K562 (cell line): ENCODE data around the gene CIAO3. TPM values are rescaled to one million over a fixed set of nuclear protein-coding genes. Genes with fewer than 3 reads are reported as not detected.

ENCODE experiments used
- ARID1B ChIP-seq: fragments of 450-650 bp; IDR thresholded peaks from 2 replicates; pipeline ENCODE4 v1.6.1; 2016; ENCODE audit warnings: antibody characterized with exemption, mild to moderate bottlenecking, inconsistent platforms
- E2F4 ChIP-seq: sonication (generic); formaldehyde crosslinking; IDR thresholded peaks from 2 replicates; pipeline ENCODE4 v1.8.0; 2022; ENCODE audit warnings: mild to moderate bottlenecking, low read depth, missing genetic modification reagents
- FOXA3 ChIP-seq, 2 experiments: fragments of 450-650 bp in 1 of 2; sonication (generic) in 1 of 2; formaldehyde crosslinking; IDR thresholded peaks in 1 of 2; conservative IDR thresholded peaks in 1 of 2; 2 replicates each; pipeline versions ENCODE4 v1.4.0 to v1.8.0; 2020 to 2022; ENCODE audit warnings: mild to moderate bottlenecking in 2 of 2, missing genetic modification reagents in 1 of 2
- FOXK2 ChIP-seq, 2 experiments: fragments of 450-650 bp; IDR thresholded peaks in 1 of 2; conservative IDR thresholded peaks in 1 of 2; 2 replicates each; pipeline ENCODE4 v1.6.1; 2016; ENCODE audit warnings: low read depth in 2 of 2, mild to moderate bottlenecking in 1 of 2
- FOXP1 ChIP-seq: sonication (generic); formaldehyde crosslinking; IDR thresholded peaks from 2 replicates; pipeline ENCODE4 v1.8.0; 2022; ENCODE audit warnings: mild to moderate bottlenecking, missing genetic modification reagents
- GABPA ChIP-seq: fragments of 200-800 bp; sonication (Bioruptor generic); conservative IDR thresholded peaks from 2 replicates; pipeline ENCODE4 v1.6.1; 2016; ENCODE audit warnings: low read depth, missing genetic modification characterization, missing compliant biosample characterization
- JUNB ChIP-seq: fragments of 450-650 bp; formaldehyde crosslinking; conservative IDR thresholded peaks from 2 replicates; pipeline ENCODE4 v1.4.0; 2020; ENCODE audit warnings: mild to moderate bottlenecking
- KDM5B ChIP-seq: fragments of 200-600 bp; sonication (generic); IDR thresholded peaks from 2 replicates; pipeline ENCODE4 v1.6.1; 2012; ENCODE audit warnings: low read depth, mild to moderate bottlenecking, moderate library complexity, low read length, control low read depth, inconsistent platforms; ENCODE audit not compliant: insufficient replicate concordance
- MTA1 ChIP-seq: fragments of 450-650 bp; IDR thresholded peaks from 2 replicates; pipeline ENCODE4 v1.6.1; 2017; ENCODE audit warnings: borderline replicate concordance
- MXD1 ChIP-seq: fragments of 250-450 bp; sonication (Bioruptor Pico); IDR thresholded peaks from 2 replicates; pipeline ENCODE4 v1.8.0; 2021; ENCODE audit warnings: borderline replicate concordance, mild to moderate bottlenecking, moderate library complexity; ENCODE audit not compliant: poor library complexity, severe bottlenecking
- NCOA1 ChIP-seq: fragments of 450-650 bp; IDR thresholded peaks from 2 replicates; pipeline ENCODE4 v1.6.1; 2016; ENCODE audit warnings: low read depth
- NEUROD1 ChIP-seq: fragments of 150-350 bp; IDR thresholded peaks from 2 replicates; pipeline ENCODE4 v1.6.1; 2014; ENCODE audit warnings: borderline replicate concordance, low read length, low read depth; ENCODE audit not compliant: partially characterized antibody
- NFIC ChIP-seq: fragments of 450-650 bp; IDR thresholded peaks from 2 replicates; pipeline ENCODE4 v1.6.1; 2017; ENCODE audit warnings: mild to moderate bottlenecking, inconsistent platforms
- POLR2G ChIP-seq: fragments of 200-400 bp; formaldehyde crosslinking; IDR thresholded peaks from 2 replicates; pipeline ENCODE4 v1.6.1; 2017; ENCODE audit warnings: low read depth, mild to moderate bottlenecking, antibody characterized with exemption, low read length, moderate library complexity
- RCOR1 ChIP-seq, 2 experiments: IDR thresholded peaks; 2 replicates each; pipeline ENCODE4 v1.6.1; 2012; ENCODE audit warnings: low read depth in 2 of 2, low read length in 2 of 2, borderline replicate concordance in 1 of 2, improper control_type of control experiment in 1 of 2
- RUNX1 ChIP-seq: sonication (generic); IDR thresholded peaks from 2 replicates; pipeline ENCODE4 v1.6.1; 2016; ENCODE audit warnings: antibody characterized with exemption, low read depth
- SMAD4 ChIP-seq: fragments of 250-450 bp; sonication (Bioruptor Pico); conservative IDR thresholded peaks from 2 replicates; pipeline ENCODE4 v1.8.0; 2021; ENCODE audit warnings: inconsistent platforms, mild to moderate bottlenecking, moderate library complexity
- SMARCC2 ChIP-seq: fragments of 450-650 bp; IDR thresholded peaks from 2 replicates; pipeline ENCODE4 v1.6.1; 2017; ENCODE audit warnings: antibody characterized with exemption, moderate library complexity, mild to moderate bottlenecking, low read depth
- SOX6 ChIP-seq: fragments of 450-650 bp; IDR thresholded peaks from 2 replicates; pipeline ENCODE4 v1.6.1; 2014; ENCODE audit warnings: mild to moderate bottlenecking
- TBP ChIP-seq: optimal IDR thresholded peaks from 2 replicates; pipeline ENCODE3; 2011; ENCODE audit warnings: low read depth, low read length, improper control_type of control experiment
- TCF7L2 ChIP-seq: fragments of 150-350 bp; IDR thresholded peaks from 2 replicates; pipeline ENCODE4 v1.6.1; 2016; ENCODE audit warnings: low read depth, mild to moderate bottlenecking, low read length, moderate library complexity
- ZNF224 ChIP-seq: sonication (generic); formaldehyde crosslinking; IDR thresholded peaks from 2 replicates; pipeline ENCODE4 v1.8.0; 2022; ENCODE audit warnings: mild to moderate bottlenecking, missing genetic modification reagents
- ZNF280A ChIP-seq: fragments of 450-650 bp; IDR thresholded peaks from 2 replicates; pipeline ENCODE4 v1.6.1; 2018; ENCODE audit warnings: mild to moderate bottlenecking, low read depth; ENCODE audit not compliant: partially characterized antibody
- ZNF717 ChIP-seq: fragments of 250-450 bp; sonication (Bioruptor Pico); IDR thresholded peaks from 2 replicates; pipeline ENCODE4 v1.5.0; 2021
- ZNF780A ChIP-seq: fragments of 250-450 bp; sonication (Bioruptor Pico); IDR thresholded peaks from 2 replicates; pipeline ENCODE4 v1.5.0; 2021; ENCODE audit warnings: mild to moderate bottlenecking
- ZNF785 ChIP-seq: fragments of 250-450 bp; sonication (Bioruptor Pico); IDR thresholded peaks from 2 replicates; pipeline ENCODE4 v1.4.0; 2020; ENCODE audit warnings: mild to moderate bottlenecking
- polyA plus RNA-seq, 8 experiments: library from polyadenylated mRNA; depleted of rRNA in 4 of 8; stranded (reverse) in 5 of 8; unstranded in 3 of 8; fragments of >200 nt; fragmentation: Nextera tagmentation in 2 of 8; fragmentation: Illumina TruSeq in 1 of 8; extraction: Ambion mirVana in 2 of 8; extraction: Trizol in 1 of 8; gene quantifications; 2 replicates each; pipeline versions ENCODE4 v1.2.1 to v1.2.3, GENCODE V29; 2011 to 2014; ENCODE audit warnings: inconsistent platforms in 1 of 8, missing spikeins in 1 of 8
- total RNA-seq, 7 experiments: library from RNA; depleted of rRNA in 6 of 7; stranded (reverse); fragments of >200 nt in 6 of 7; fragmentation: Illumina TruSeq in 2 of 7; extraction: Trizol in 2 of 7; gene quantifications; 2 replicates each; pipeline versions ENCODE4 v1.2.1 to v1.2.3, GENCODE V29; 2011 to 2021; ENCODE audit warnings: low replicate concordance in 1 of 7

CIAO3 gene
- total and polyA plus RNA-seq, 9 of the 15 experiments (the other 6 are each of a cell fraction or from before 2014, with no cell fraction given): 2.2 to 35.6 (median 18.7) TPM

- TF ChIP-seq JUNB (CRISPR knock-in tag) (no peak), FOXA3 (CRISPR knock-in tag; conservative IDR thresholded peaks at IDR 0.05 in 1 of 2, IDR thresholded peaks at IDR 0.05 in 1 of 2) (peak in 1 of 2 experiments; percentile 86; a peak in 2 of 4 replicates), TCF7L2 (no peak), GABPA (0 out of 2 replicates have a peak, but pooled peaks have one; percentile 32), NCOA1 (no peak), NFIC (0 out of 2 replicates have a peak, but pooled peaks have one; percentile 17), RUNX1 (no peak), ZNF785 (no peak), ZNF224 (CRISPR knock-in tag) (no peak), NEUROD1 (no peak), RCOR1 (IDR thresholded peaks at IDR 0.05; ENCODE audit: borderline replicate concordance in 1 of 2, low read depth in 2 of 2, low read length in 2 of 2) (peak in 1 of 2 experiments; percentile 28; a peak in 1 of 4 replicates), ZNF717 (CRISPR knock-in tag) (no peak), MXD1 (CRISPR knock-in tag) (no peak), KDM5B (no peak), MTA1 (0 out of 2 replicates have a peak, but pooled peaks have one; percentile 17), ZNF780A (CRISPR knock-in tag) (no peak), FOXK2 (conservative IDR thresholded peaks at IDR 0.05 in 1 of 2, IDR thresholded peaks at IDR 0.05 in 1 of 2; ENCODE audit: low read depth in 2 of 2) (peak; percentile 64 to 65; a peak in 2 of 4 replicates), SMARCC2 (no peak), POLR2G (peak; percentile 71), SMAD4 (0 out of 2 replicates have a peak, but pooled peaks have one; percentile 21), E2F4 (peak; percentile 50; the same call in 1 of the 2 replicates), TBP (peak; percentile 17), SOX6 (no peak), FOXP1 (CRISPR knock-in tag) (peak; percentile 98), ARID1B (peak; percentile 6; the same call in 1 of the 2 replicates), ZNF280A (no peak)
Measured at GRCh38 chr16:695355-696089, 45.3 kb downstream of the CIAO3 start (continued).
